H1 (cell line): ENCODE measurements around the gene CLPTM1L. TPM values are rescaled to one million over a fixed set of nuclear protein-coding genes. Genes with fewer than 3 reads are reported as not detected.

Experiments
- CTCF ChIA-PET: fragments of 300-600 bp; sonication (Branson Sonifier 250); formaldehyde crosslinking; loops from one replicate; lab custom pipeline; 2021; ENCODE audit not compliant: partially characterized antibody; lab: Charles Lee
- POLR2A ChIA-PET: fragments of 300-600 bp; sonication (Branson Sonifier 250); formaldehyde crosslinking; loops from one replicate; lab custom pipeline; 2021; ENCODE audit warnings: inconsistent platforms; ENCODE audit not compliant: partially characterized antibody; lab: Charles Lee
- DNase-seq, 2 experiments: peaks; one replicate each; pipeline versions ENCODE4 v3.0.0 to v3.0.0-alpha.2; 2010 to 2022; ENCODE audit warnings: low spot score in 2 of 2, low read depth in 1 of 2, mixed read lengths in 1 of 2
- FAIRE-seq: peaks from 2 replicates; lab custom pipeline; 2011; peaks lifted over from hg19 to GRCh38; lab: Jason Lieb, UNC
- H2AFZ ChIP-seq: 2 replicates; pipeline ENCODE4 v1.8.1; 2012; ENCODE audit warnings: low read length, inconsistent platforms
- H2AK5ac ChIP-seq: 2 replicates; pipeline ENCODE4 v1.6.1; 2013; ENCODE audit warnings: low read depth, low read length
- H2BK120ac ChIP-seq: replicated peaks from 2 replicates; pipeline ENCODE3; 2013; ENCODE audit warnings: low read depth, low read length, inconsistent platforms
- H2BK12ac ChIP-seq: 2 replicates; pipeline ENCODE4 v1.6.1; 2013; ENCODE audit warnings: low read depth, low read length
- H2BK15ac ChIP-seq: 2 replicates; pipeline ENCODE4 v1.6.1; 2013; ENCODE audit warnings: low read length
- H2BK20ac ChIP-seq: 2 replicates; pipeline ENCODE4 v1.6.1; 2013; ENCODE audit warnings: low read length
- H2BK5ac ChIP-seq: 2 replicates; pipeline ENCODE4 v1.6.1; 2013; ENCODE audit warnings: low read depth, low read length
- H3K14ac ChIP-seq: 2 replicates; pipeline ENCODE4 v1.6.1; 2013; ENCODE audit warnings: inconsistent platforms; ENCODE audit not compliant: insufficient read length
- H3K18ac ChIP-seq: 2 replicates; pipeline ENCODE4 v1.6.1; 2013; ENCODE audit warnings: low read length; ENCODE audit errors: extremely low read depth
- H3K23ac ChIP-seq: 2 replicates; pipeline ENCODE4 v1.6.1; 2013; ENCODE audit warnings: inconsistent platforms; ENCODE audit not compliant: insufficient read length
- H3K23me2 ChIP-seq: 2 replicates; pipeline ENCODE4 v1.6.1; 2013; ENCODE audit warnings: low read depth, low read length
- H3K27ac ChIP-seq: 2 replicates; pipeline ENCODE4 v1.6.1; 2011; ENCODE audit warnings: low read depth, low read length, inconsistent platforms
- H3K27me3 ChIP-seq, 4 experiments: replicated peaks in 1 of 4; 1 replicate in 1 of 4; 2 replicates in 3 of 4; pipeline versions ENCODE4 v1.6.1 to v1.8.1; 2011 to 2013; ENCODE audit warnings: low read length in 3 of 4, mild to moderate bottlenecking in 3 of 4, inconsistent platforms in 2 of 4, mixed read lengths in 2 of 4, moderate library complexity in 1 of 4; ENCODE audit not compliant: control insufficient read depth in 3 of 4, insufficient read depth in 3 of 4; ENCODE audit errors: extremely low read depth in 1 of 4
- H3K36me3 ChIP-seq, 4 experiments: 2 replicates each; pipeline versions ENCODE4 v1.6.1 to v1.8.1; 2011 to 2013; ENCODE audit warnings: mild to moderate bottlenecking in 4 of 4, low read length in 3 of 4, moderate library complexity in 2 of 4, control low read depth in 1 of 4, inconsistent platforms in 1 of 4; ENCODE audit not compliant: insufficient read depth in 4 of 4, control insufficient read depth in 2 of 4
- H3K4ac ChIP-seq: replicated peaks from 2 replicates; pipeline ENCODE3; 2013; ENCODE audit warnings: low read length, low read depth, mixed read lengths, inconsistent platforms; ENCODE audit not compliant: insufficient read length
- H3K4me1 ChIP-seq, 4 experiments: replicated peaks in 1 of 4; 1 replicate in 1 of 4; 2 replicates in 3 of 4; pipeline versions ENCODE4 v1.6.1 to v1.8.1; 2011 to 2013; ENCODE audit warnings: low read length in 3 of 4, inconsistent platforms in 2 of 4, mixed read lengths in 1 of 4; ENCODE audit not compliant: insufficient read depth in 4 of 4, control insufficient read depth in 3 of 4
- H3K4me2 ChIP-seq, 2 experiments: 2 replicates each; pipeline versions ENCODE4 v1.6.1 to v1.8.1; 2011 to 2013; ENCODE audit warnings: low read depth in 2 of 2, low read length in 2 of 2, control low read depth in 1 of 2, inconsistent platforms in 1 of 2, mild to moderate bottlenecking in 1 of 2; ENCODE audit not compliant: insufficient read depth in 1 of 2
- H3K4me3 ChIP-seq, 4 experiments: fragments of 200-600, 300-600 bp in 1 of 4; sonication (generic), shearing (Covaris generic), sonication (Bioruptor Twin) in 1 of 4; 2 replicates each; pipeline versions ENCODE4 v1.5.1 to v1.8.1; 2011 to 2016; ENCODE audit warnings: low read length in 4 of 4, low read depth in 3 of 4, control low read depth in 2 of 4, inconsistent platforms in 2 of 4, mild to moderate bottlenecking in 2 of 4, mixed read lengths in 1 of 4, moderate library complexity in 1 of 4; ENCODE audit not compliant: insufficient read depth in 2 of 4; ENCODE audit errors: extremely low read depth in 1 of 4
- H3K56ac ChIP-seq: replicated peaks from 2 replicates; pipeline ENCODE3; 2013; ENCODE audit warnings: low read depth, mild to moderate bottlenecking, mixed read lengths, low read length, inconsistent platforms; ENCODE audit not compliant: insufficient read length
- H3K79me1 ChIP-seq: 2 replicates; pipeline ENCODE4 v1.6.1; 2013; ENCODE audit warnings: low read depth, low read length, control low read depth
- H3K79me2 ChIP-seq, 2 experiments: 2 replicates each; pipeline versions ENCODE4 v1.6.1 to v1.8.1; 2012 to 2013; ENCODE audit warnings: low read length in 2 of 2, mild to moderate bottlenecking in 2 of 2, inconsistent platforms in 1 of 2; ENCODE audit not compliant: insufficient read depth in 2 of 2, control insufficient read depth in 1 of 2
- H3K9ac ChIP-seq, 4 experiments: replicated peaks in 1 of 4; 1 replicate in 1 of 4; 2 replicates in 3 of 4; pipeline versions ENCODE4 v1.6.1 to v1.8.1; 2011 to 2013; ENCODE audit warnings: low read depth in 3 of 4, low read length in 3 of 4, control low read depth in 2 of 4, mild to moderate bottlenecking in 2 of 4, moderate library complexity in 2 of 4, inconsistent platforms in 1 of 4; ENCODE audit errors: extremely low read depth in 1 of 4
- H3K9me3 ChIP-seq, 2 experiments: 2 replicates each; pipeline versions ENCODE4 v1.6.1 to v1.8.1; 2012 to 2013; ENCODE audit warnings: mild to moderate bottlenecking in 2 of 2, moderate library complexity in 2 of 2, control low read depth in 1 of 2, inconsistent platforms in 1 of 2, low read depth in 1 of 2, low read length in 1 of 2, mixed read lengths in 1 of 2; ENCODE audit not compliant: insufficient read depth in 2 of 2
- H4K20me1 ChIP-seq, 2 experiments: replicated peaks in 1 of 2; 2 replicates each; pipeline versions ENCODE3 to v1.8.1; 2011 to 2013; ENCODE audit warnings: inconsistent platforms in 2 of 2, low read length in 2 of 2, mild to moderate bottlenecking in 1 of 2; ENCODE audit not compliant: insufficient read depth in 2 of 2, control insufficient read depth in 1 of 2
- H4K5ac ChIP-seq: 2 replicates; pipeline ENCODE4 v1.6.1; 2013; ENCODE audit warnings: low read length, low read depth, mixed read lengths, inconsistent platforms; ENCODE audit not compliant: insufficient read length
- H4K8ac ChIP-seq: 2 replicates; pipeline ENCODE4 v1.8.0; 2013; ENCODE audit warnings: mild to moderate bottlenecking, moderate library complexity, low read length, inconsistent platforms; ENCODE audit not compliant: insufficient read depth; ENCODE audit errors: extremely low read depth
- H4K91ac ChIP-seq: replicated peaks from 2 replicates; pipeline ENCODE3; 2013; ENCODE audit warnings: low read length, mixed read lengths, inconsistent platforms; ENCODE audit not compliant: insufficient read length
- GTF2F1 ChIP-seq: IDR thresholded peaks from 2 replicates; pipeline ENCODE4 v1.6.1; 2012; ENCODE audit warnings: low read depth, low read length, improper control_type of control experiment, borderline replicate concordance
- WGBS, 2 experiments: shearing (Covaris generic) in 1 of 2; methylation state at CpG; one replicate each; pipeline versions ENCODE4 v1.1.6 to v1.1.7; 2013 to 2015; ENCODE audit warnings: low lambda C conversion rate in 2 of 2, mixed read lengths in 2 of 2, inconsistent platforms in 1 of 2, low coverage in 1 of 2, missing lambda C conversion rate in 1 of 2; ENCODE audit not compliant: insufficient replicate concordance in 2 of 2, insufficient coverage in 1 of 2, insufficient read length in 1 of 2; ENCODE audit errors: extremely low coverage in 1 of 2, missing lambda C conversion rate in 1 of 2; 5-methylcytosine and 5-hydroxymethylcytosine counted together
- polyA plus RNA-seq, 7 experiments: library from polyadenylated mRNA; depleted of rRNA in 3 of 7; stranded (reverse) in 5 of 7; unstranded in 2 of 7; fragments of >200 nt in 5 of 7; fragments of 200-250 nt in 2 of 7; gene quantifications; 1 replicate in 5 of 7; 2 replicates in 1 of 7; 4 replicates in 1 of 7; pipeline versions ENCODE4 v1.2.1 to v1.2.3, GENCODE V29; 2011 to 2013; ENCODE audit warnings: missing spikeins in 2 of 7, mixed read lengths in 2 of 7
- total RNA-seq: library from RNA; stranded (reverse); fragmentation: NEBNext Ultra II Directional; extraction: Animal tissue kit (Norgen Biotek cat#: 25700); gene quantifications from 2 replicates; pipeline ENCODE4 v1.2.1, GENCODE V29; 2021

Gene CLPTM1L
- total and polyA plus RNA-seq, 2 of the 8 experiments (the other 6 are each of a cell fraction or from before 2014, with no cell fraction given): 102 to 119 TPM

DNA sequence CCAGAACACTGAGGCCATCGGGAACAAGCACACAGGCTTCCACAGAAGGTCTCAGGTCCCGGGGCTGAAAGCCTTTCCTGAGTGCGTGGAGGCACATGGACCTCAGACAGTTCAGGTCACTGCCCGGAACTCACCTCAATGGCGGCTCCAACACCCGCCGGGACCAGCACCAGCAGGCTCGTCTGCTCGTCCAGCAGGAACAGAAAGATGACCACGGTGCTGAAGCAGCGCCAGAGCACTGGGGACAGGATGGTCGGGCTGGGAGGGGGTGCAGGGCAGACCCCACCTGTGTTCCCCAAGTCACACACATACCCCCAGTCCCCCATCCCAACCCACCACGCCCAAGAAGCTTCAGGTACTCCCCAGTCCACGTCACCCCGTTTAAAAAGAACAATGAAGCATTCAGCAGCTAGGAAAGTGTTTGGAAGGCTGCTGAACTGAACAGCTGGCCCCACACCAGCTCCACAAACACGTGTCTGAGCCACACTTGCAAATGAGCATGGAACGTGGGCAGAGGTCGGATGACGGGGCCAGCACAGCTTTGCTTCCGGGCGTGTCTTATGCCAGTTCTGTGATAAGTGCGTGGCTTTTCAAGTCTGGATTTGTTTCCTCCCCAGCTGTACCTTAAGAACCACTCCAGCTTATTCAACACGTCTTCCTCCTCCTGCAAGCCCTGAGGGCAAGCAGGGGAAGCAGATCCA, 14.6 kb downstream of the CLPTM1L start:
- Histone ChIP-seq H4K20me1 (peaks cover 2 to 17% of the 10 kb centered on the region in 2 experiments), H2BK20ac (no peak overlapping the region), H3K27me3 (no peaks in the 10 kb centered on the region), H3K4me1 (no peaks in the 10 kb centered on the region; a peak in 1 of 7 replicates), H2BK120ac (no peak overlapping the region), H2BK12ac (no peak overlapping the region), H3K4me2 (no peak overlapping the region), H3K79me1 (peaks cover 2% of the 10 kb centered on the region), H3K56ac (no peak overlapping the region), H3K14ac (no peak overlapping the region), H3K9me3 (peaks cover 0 to 4% of the 10 kb centered on the region in 2 experiments; a peak in 1 of 4 replicates), H3K23ac (no peak overlapping the region), H2BK15ac (no peak overlapping the region), H2AK5ac (no peak overlapping the region), H3K36me3 (peaks cover 16 to 63% (median 41%) of the 10 kb centered on the region in 4 experiments), H2BK5ac (no peak overlapping the region), H3K79me2 (peaks cover 0 to 6% of the 10 kb centered on the region in 2 experiments; a peak in 2 of 4 replicates), H3K18ac (no peak overlapping the region), H2AFZ (no peak overlapping the region), H4K5ac (no peak overlapping the region), H3K23me2 (no peaks in the 10 kb centered on the region), H3K27ac (no peak overlapping the region), H4K8ac (no peak overlapping the region), H3K9ac (no peak overlapping the region), H3K4me3 (no peak overlapping the region), H3K4ac (no peak overlapping the region), H4K91ac (no peak overlapping the region)
- WGBS, 2 experiments: 91% methylated on average over 23 of the region's 23 CpGs; no CpG with 5 or more reads in 1 of the 2 experiments
- ChIA-PET POLR2A (interaction anchor here (0.7 kb wide), 1 partner anchor 11 kb away, joined by 3 read pairs; no protein-coding TSS in a partner anchor), CTCF (interaction anchor here (0.8 to 1.6 kb wide), 3 partner anchors 12 to 25 kb away, joined by 3 to 4 read pairs (median 3); no protein-coding TSS in a partner anchor)
- FAIRE-seq (no peak), DNase-seq (no peak)
- no peak for TF ChIP-seq GTF2F1
